GM21825 (cell line): Measurements from ENCODE around the gene SHC4.
"Not testable (repeated sequence)": the region's sequence is repeated elsewhere in the genome, so short reads cannot be mapped to it uniquely, and the experiment has no call there.

ENCODE experiments used
- ATAC-seq: cut with Tn5 transposase; IDR thresholded peaks from one replicate; pipeline ENCODE4 v1.9.1; 2021; ENCODE audit warnings: mild to moderate bottlenecking, moderate library complexity; ENCODE audit not compliant: unreplicated experiment

The SHC4 gene

DNA sequence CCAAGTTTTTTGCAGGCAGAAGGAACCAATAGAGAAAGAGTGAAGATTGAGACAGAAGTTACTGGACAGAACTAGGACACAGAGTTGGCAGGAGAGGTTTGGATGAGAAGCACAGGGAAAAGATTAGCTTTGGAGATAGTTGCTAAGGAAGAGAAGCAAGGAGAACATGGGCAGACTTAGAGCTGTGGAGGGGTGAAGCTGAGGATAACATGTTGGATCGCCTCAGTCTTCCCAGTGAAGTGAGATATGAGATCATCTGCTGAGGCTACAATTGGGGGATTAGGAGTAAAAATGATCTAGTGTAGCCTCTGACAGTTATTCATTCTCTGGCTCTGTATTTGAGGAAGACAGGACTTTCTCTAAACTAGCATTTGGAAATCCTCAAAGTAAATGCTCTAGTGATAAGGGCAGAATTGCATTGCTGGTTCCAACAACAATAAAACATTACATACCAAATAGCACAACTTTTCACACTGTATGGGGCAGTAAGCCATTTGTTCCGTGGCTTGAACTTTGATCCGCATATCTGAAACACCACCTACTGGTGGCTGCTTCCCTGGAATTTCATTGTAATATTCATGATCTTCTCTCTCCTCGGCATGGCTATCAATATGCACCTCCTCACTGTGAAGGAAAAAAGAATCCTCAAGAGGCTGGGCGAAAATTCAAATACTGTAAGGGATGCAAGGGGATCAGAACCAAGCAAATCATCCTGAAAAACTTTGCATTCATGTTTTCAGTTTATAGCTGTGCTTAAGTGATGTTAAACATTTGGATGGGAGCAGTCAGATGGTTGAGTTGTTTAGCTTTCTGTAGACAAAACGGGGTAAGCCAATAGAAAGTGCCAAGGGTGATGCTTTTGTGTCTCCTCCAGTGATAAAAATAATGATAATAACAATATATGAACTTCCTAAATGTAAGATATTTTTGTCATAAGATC lies 107.9 kb downstream of the SHC4 start:
- no peak for ATAC-seq

DNA sequence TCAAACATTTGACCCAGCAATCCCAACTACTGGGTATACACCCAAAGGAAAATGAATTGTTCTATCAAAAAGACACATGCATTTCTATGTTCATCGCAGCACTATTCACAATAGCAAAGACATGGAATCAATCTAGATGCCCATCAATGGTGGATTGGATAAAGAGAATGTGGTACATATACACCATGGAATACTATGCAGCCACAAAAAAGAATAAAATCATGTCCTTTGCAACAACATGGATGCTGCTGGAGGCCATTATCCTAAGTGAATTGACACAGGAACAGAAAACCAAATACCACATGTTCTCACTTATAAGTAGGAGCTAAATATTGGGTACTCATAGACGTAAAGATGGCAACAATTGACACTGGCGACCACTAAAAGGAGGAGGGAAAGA lies 109.3 kb downstream of the SHC4 start:
- ATAC-seq = not testable (repeated sequence)

DNA sequence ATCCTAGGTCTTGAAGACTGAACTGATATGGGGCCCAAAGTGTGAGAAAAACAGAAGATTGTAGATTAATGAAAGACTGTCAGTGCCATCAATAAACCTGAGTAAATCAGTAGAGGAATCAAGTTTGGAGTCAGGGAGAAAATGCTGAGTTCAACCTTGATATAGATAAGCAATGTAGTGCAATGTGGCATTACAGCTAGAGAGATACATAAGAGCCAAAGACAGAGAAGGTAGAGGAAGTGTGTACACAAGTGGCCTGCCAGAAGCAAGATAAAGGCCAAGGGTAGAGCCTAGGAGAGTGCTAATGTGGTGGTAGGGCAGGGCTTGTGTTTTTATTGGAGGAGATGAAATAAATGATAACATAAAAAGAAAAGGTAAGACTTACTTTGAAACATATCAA lies 111.8 kb downstream of the SHC4 start:
- ATAC-seq = no peak

DNA sequence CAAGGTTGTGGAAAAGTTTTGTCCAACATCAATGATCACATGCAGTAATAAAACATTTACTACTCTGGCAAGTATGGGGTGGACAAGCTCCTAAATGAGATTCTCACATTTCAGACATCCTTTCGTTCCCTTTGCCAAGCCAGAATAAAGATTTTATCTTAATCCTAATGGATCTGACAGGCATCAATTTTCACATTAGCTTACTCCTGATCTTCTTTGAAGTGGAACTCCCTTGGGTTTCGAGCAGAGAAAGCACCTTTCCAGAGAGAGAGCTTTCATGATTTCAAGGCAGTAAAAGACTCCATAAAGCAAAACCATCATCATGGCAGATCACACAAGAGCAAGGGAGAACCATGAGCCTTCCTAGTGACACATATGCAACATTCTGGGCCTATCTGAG lies 113.1 kb downstream of the SHC4 start:
- ATAC-seq = no peak

DNA sequence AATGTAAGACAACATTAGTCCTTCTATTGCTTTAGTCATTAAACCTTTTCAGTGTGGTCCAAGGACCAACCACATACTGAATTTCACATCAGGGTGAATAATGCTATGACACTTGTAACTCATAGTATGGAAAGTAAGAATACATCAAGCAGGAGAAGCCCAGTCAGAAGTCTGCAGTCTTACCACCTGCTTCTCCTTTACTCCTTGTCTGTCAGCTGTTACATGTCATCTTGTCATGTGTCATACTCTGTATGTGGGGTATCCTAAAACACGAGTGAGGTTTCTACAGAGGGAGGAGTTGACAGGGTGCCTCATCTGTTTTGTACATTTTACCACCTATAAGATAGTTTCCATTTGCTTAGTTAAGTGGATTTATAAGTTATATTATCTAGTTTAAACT lies 118.6 kb downstream of the SHC4 start:
- ATAC-seq = no peak

DNA sequence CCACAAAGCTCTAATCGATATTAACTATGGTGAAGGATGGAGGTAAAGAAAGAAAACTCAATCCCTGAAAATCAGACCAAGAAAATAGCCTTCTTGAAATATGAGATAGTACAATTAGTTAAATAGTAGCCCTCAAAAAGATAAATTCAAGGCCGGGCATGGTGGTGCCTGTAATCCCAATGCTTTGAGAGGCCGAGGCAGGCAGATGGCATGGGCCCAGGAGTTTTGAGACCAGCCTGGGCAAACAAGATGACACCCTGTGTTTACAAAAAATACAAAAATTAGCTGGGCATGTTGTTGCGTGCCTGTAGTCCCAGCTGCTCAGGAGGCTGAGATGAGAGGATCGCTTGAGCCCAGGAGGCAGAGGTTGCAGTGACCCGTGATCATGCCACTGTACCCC lies 121.2 kb downstream of the SHC4 start:
- ATAC-seq = no peak

DNA sequence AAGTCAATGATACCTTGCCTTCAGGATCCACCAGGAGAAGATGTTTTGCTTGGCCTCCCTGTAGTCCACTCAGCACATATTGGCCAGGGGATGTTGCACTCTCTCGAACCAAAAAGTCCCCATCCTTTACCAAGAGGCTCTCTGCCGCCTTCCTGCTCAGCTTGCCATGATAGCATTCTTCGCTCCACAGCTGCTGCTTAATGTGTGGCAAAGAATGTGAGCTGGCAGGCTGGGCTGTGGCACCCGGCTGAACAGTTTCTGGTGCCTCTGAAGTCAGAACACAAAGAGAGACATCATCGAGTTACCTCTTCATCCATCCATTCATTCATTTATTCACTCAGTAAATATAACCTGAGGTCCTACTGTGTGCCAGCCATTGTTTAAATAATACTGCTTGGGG lies 129.0 kb downstream of the SHC4 start:
- ATAC-seq = no peak

DNA sequence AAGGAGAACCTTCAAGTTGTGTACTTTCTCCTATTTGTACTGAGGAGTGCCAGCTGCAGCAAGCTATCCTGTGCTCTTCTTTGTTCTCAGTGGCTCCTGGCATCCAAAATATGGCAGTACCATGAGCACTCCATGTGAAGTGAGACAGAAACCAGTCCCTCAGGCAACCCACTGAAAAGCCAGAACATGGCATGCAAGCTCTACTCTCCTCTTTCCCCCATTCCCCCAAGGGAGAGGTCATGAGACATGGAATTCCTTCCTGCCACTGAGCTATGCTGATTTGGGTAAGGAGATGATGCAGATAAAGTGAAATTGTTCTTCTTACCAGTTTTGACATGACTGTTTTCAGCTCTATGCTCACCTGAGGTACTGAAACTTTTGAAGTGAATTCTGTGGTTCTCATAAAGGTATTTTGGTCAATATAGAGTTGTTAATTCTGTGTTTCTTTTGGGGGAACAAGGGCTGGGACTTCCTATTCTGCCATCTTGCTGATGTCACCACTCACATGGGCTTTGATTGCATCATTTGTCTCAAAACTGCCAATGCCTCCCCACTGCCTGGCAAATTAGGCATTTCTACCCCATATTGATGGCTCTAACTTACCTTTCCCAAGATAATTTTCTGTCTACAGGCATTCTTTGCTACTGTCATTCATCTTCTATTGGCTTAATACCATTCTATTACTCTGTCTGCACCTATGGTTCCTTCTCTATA lies 130.0 kb downstream of the SHC4 start:
- no peak for ATAC-seq

DNA sequence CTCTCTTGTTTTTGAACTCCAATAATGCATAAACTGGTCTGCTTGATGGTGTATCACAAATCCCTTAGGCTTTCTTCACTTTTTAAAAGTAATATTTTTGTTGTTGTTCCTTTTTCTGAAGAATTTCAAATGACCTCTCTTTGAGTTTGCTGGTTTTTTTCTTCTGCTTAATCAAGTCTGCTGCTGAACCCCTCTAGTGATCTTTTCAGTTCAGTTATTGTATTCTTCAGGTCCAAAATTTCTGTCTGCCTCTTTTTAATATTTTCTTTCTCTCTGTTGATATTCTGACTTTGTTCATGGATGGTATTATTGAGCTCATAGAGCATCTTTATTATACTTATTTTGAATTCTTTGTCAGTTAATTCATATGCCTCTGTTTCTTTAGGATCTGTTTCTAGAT lies 131.1 kb downstream of the SHC4 start:
- ATAC-seq = no peak

DNA sequence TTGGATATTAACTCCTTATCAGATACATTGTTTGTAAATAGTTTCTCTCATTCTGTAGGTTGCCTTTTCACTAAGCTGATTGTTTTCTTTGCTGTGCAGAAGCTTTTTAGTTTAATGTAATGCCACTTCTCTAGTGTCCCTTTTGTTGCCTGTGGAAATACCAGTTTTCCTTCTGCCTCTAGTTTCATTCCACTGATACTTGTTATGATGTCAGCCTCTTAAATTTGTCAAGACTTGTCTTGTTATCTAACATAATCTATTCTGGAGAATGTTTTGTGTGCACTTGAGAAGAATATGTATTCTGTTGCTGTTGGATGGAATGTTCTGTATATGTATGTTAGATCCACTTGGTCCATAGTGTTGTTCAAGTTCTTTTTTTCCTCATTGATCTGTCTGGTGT lies 134.8 kb downstream of the SHC4 start:
- no peak for ATAC-seq

DNA sequence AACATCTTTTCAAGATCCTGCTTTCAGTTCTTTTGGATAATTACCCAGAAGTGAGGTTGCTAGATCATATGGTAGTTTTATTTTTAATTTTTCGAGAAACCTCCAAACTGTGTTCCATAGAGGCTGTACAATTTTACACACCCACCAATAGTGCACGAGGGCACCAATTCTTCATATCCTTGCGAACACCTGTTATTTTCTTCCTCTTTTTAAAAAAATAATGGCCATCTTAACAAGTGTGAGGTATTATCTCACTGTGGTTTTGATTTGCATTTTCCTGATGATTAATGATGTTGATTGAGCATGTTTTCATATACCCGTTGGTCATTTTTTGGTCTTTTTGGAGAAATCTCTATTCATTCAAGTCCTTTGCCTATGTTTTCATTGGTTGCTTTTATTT lies 135.2 kb downstream of the SHC4 start:
- ATAC-seq = no peak

DNA sequence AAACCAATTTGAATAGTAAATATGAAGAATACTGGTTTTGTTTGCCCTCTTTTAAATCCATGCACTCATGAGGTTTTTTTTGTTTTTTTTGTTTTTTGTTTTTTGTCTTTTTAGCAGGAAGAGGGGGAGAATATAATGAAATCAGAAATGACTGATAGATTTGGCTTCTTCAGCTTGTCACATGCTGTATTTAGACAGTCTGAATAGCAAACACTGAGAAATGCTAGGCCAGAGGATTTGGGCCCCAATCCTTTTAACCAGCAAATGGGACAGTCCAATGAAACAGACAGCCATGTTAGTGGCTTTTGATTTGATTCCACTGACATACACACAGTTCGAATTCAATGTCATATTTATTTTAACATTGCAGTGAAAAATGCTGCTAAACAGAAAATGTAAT lies 138.6 kb downstream of the SHC4 start:
- ATAC-seq = no peak

DNA sequence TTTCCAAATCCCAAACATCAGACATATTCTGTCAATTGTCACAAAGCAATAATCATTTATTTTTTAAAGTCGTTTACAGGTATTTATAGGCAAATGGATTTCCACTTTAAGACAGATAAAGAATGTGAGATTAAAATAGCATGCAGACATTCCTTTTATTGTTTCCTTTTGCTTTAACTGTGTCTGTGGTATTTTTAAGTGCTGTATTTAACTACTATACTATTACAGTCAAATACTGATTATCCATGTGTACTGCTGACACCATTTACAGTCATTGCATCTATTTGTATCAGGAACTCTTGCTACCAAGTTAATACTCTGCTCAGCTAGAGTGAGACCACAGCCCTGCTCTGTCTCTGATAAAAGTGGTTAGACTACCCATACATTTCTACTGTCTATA lies 140.0 kb downstream of the SHC4 start:
- no peak for ATAC-seq

DNA sequence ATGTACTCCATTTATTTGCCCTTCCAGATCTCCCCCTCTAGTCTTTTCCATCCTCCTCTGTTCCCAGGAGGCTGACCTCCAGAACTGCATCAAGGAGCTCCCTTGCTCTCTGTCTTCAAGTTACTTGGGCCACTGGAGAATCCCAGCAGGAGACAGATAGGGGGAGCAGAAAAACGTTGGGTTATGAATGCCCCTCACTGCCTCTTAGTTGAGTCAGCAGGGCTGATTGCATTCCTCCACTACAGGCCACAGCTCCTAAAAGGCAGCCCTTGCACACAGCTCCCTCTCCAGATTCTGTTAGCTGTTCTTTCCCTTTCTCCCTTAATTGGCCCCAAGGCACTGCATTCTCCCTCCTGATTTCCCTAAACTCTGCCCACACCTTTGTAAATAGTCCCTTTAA lies 140.5 kb downstream of the SHC4 start:
- no peak for ATAC-seq

DNA sequence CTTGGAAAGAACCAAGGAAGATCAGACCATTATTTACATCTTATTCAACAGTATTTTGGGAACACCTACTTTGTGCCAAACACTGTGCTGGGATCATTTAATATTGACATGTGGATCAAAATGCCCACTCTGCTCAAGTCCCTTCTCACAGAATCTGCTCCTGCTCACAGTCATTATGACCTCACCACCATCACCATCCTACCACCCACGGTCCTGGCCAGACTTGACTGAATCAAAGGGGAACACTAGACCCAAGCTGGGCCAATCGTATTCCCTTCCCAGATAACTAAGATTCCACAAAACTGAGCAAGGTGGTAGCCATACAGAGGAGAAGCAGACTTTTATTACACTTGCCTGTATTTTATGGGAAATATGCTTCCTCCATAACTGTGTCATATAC lies 149.4 kb downstream of the SHC4 start:
- no peak for ATAC-seq

DNA sequence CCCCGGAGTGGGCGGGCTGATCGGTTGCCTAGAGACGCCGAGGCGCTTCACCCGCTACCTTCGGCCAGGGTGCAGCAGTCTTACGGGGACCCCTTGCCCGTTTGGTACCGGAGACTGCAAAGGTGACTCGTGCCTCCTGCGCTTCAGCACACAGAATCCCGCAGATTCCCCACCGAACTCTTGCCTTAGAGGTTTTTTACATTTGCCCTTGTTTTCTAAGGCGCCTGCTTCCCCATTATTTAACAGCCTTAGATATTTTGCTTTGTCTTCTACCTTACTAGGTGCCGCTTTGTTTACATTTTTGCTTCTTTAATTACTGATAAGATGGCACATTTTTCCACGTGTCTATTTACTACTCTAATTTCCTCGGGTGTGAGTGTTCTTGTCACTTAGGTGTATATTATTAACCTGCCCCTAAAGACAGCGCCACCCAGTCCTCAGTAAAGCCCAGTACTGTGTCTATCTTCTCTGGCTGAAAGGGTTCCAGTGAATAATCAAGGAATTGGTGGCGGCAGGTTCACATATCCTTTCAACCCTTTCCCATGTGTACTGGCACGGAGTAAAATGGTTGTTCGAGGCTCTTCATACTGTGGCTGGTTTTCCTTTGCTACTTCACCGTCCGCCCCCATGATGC lies 152.3 kb downstream of the SHC4 start:
- ATAC-seq = no peak

DNA sequence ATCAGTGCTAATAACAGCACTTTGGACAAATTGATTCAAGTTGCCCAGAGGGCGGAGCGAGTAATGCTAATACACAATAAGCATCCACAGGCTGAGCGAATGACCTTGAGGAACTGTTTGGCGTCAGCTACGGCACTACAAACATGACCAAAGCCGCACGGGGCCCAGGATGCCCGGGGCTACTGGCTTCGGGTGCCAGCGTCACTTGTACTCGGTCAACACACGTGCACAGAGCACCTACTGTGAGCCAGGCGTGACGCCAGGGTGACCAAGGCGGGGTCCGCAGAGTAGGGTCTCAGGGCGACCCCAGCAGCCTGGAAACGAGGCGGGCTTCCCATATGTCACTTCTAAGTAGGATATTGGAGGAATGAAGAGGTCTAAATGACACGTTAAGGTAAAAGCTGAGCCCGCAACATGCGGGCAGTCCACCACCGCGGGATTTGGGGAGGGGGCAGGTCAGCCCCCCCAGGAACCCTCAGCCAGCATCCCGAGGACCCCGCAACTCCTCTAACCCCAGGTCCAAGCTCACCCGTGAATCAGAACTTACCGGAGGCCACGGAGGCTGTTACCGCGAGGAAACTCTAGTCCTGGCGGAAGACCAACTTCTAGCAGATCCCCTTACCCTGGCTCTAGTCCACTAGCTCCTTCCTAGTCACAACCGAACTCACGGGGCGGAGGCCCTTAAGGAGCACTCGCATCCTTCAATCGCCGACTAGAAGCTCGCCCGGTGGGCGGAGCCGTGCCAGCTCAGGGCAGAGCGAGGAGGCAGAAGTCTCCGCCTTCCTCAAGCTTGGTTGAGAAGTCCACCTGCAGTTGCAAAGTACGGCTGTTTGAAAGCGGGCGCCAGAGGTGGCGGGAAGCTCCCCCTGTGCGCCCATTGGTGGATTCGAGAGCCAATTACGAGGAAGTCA lies 153.1 kb downstream of the SHC4 start, which contains the start of gene CEP152:
Gene CEP152 (minus strand): TSS at position 656 of the 911 bp plus-strand sequence. CDS start 5,420 bp downstream, outside the sequence.
- ATAC-seq = peak; percentile 98

DNA sequence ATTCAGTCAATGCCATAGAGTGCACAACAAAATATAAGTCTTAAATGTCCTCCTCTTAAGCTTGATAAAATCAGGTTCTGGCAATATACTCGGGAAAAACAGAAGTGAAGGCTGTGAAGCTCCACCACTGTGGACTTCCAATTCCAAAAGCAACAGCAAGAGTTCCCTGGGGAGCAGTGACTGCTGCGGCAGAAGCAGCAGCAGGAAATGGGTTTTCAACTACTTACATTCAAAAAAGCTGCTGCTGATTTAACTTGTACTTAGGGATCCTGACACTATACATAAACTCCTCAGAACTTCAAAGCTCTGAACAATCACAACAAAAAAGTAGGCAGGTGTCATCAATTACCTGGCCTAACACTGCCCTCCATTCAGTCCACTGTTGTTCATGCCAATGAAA lies 157.6 kb downstream of the SHC4 start:
- ATAC-seq = no peak

DNA sequence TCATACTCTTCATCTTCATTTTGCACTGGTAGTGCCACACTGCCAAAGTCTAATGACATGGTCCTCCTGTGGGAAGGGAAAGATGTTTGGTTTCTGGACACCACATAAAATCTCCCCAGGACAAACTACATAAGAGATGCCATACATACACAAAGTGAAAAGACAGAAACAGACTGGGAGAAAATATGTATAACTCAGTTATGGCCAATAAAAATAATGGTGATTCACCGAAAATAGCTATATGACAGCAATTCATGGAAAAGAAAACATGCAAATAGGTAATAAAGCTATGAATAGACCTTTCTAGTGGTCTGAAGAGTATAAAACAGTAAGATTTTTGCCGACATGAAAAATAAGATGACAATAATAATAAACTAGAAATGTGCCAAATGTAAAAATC lies 158.1 kb downstream of the SHC4 start:
- ATAC-seq = no peak

DNA sequence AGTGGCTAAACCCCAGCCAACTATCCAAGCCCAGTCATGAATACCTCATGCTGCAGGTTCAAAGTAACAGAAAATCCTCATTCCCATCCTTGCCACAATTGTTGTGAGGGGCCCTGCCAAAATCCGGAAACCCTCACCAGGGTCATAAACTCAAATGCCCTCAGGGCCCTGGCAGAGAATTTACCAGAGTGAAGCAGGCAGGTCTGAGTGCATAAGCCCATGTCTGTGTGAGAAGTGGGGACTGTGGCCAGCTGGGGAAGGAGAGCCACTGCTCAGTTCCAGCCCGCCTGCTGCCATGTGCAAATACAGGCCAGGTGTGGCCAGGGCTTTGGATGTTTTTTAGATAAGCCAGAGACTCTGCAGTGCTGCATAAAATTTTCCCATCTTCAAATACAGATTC lies 159.8 kb downstream of the SHC4 start:
- ATAC-seq = no peak

DNA sequence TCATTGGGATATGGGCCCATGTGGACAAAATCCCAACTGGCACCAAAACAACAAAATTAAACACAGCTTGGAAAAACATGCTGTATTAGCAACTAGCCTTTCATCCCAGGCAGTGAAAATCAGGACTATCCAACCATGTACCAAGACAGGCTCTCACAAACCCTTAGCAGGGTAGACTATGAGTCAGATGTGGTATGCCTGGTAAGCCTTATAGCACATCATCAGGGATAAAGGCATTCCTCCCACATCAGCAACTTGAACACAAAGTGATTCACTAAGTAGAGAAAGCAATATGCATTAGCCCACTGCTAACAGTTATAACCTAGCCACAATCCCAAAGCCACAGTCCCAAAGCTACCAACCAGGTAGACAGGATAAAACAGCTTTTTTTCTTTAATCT lies 160.9 kb downstream of the SHC4 start:
- ATAC-seq = no peak
